PC-9 (cell line): ENCODE data around the gene NXPH2. TPM values are rescaled to one million over a fixed set of nuclear protein-coding genes. Genes with fewer than 3 reads are reported as not detected.

Source experiments
- BruUV-seq: library from RNA; stranded (reverse); fragments of 400-500 nt; replicated peaks from 2 replicates; lab custom pipeline; 2021; lab: Mats Ljungman, UMichigan
- CTCF ChIA-PET: fragments of 300-600 bp; sonication (Branson Sonifier 250); formaldehyde crosslinking; loops from one replicate; lab custom pipeline; 2022; ENCODE audit warnings: antibody characterized with exemption; lab: Charles Lee
- POLR2A ChIA-PET: fragments of 300-600 bp; sonication (Branson Sonifier 250); formaldehyde crosslinking; loops from one replicate; lab custom pipeline; 2022; ENCODE audit warnings: antibody characterized with exemption; ENCODE audit not compliant: unreplicated experiment; lab: Charles Lee
- DNase-seq, 2 experiments: peaks; one replicate each; pipeline versions ENCODE4 v3.0.0 to v3.0.0-alpha.2; 2015 to 2022; ENCODE audit warnings: mixed read lengths in 1 of 2
- H2AFZ ChIP-seq: fragments of 200-600 bp; sonication (generic); 2 replicates; pipeline ENCODE4 v1.8.1; 2017; ENCODE audit warnings: antibody characterized with exemption
- H3F3A ChIP-seq: fragments of 200-600 bp; sonication (generic); 2 replicates; pipeline ENCODE4 v1.8.1; 2017; ENCODE audit warnings: antibody characterized with exemption, mild to moderate bottlenecking, low read depth; ENCODE audit not compliant: insufficient read depth
- H3K27ac ChIP-seq: fragments of 200-600 bp; sonication (generic); 2 replicates; pipeline ENCODE4 v1.6.1; 2016; ENCODE audit warnings: mixed run types
- H3K27me3 ChIP-seq: fragments of 200-600 bp; sonication (generic); 2 replicates; pipeline ENCODE4 v1.6.1; 2016; ENCODE audit warnings: low read depth, mixed run types; ENCODE audit not compliant: insufficient read depth
- H3K36me3 ChIP-seq: fragments of 200-600 bp; sonication (generic); 2 replicates; pipeline ENCODE4 v1.6.1; 2016; ENCODE audit warnings: low read depth, mixed run types
- H3K4me1 ChIP-seq: fragments of 200-600 bp; sonication (generic); replicated peaks from 2 replicates; pipeline ENCODE4 v1.6.1; 2016; ENCODE audit warnings: mixed run types; ENCODE audit not compliant: insufficient read depth
- H3K4me2 ChIP-seq: fragments of 200-600 bp; sonication (generic); 2 replicates; pipeline ENCODE4 v1.6.1; 2017; ENCODE audit warnings: mixed run types
- H3K4me3 ChIP-seq: fragments of 200-600 bp; sonication (generic); 2 replicates; pipeline ENCODE4 v1.6.1; 2016; ENCODE audit warnings: mixed run types
- H3K79me2 ChIP-seq: fragments of 200-600 bp; sonication (generic); 2 replicates; pipeline ENCODE4 v1.6.1; 2017; ENCODE audit warnings: low read depth, mixed run types
- H3K9me2 ChIP-seq: fragments of 200-600 bp; sonication (generic); 2 replicates; pipeline ENCODE4 v1.8.1; 2017; ENCODE audit warnings: mild to moderate bottlenecking; ENCODE audit not compliant: insufficient read depth
- H3K9me3 ChIP-seq: fragments of 200-600 bp; sonication (generic); 2 replicates; pipeline ENCODE4 v1.8.1; 2016; ENCODE audit warnings: low read depth; ENCODE audit not compliant: insufficient read depth
- H4K20me1 ChIP-seq: fragments of 200-600 bp; sonication (generic); 2 replicates; pipeline ENCODE4 v1.8.1; 2017; ENCODE audit not compliant: insufficient read depth
- CTCF ChIP-seq: fragments of 200-600 bp; sonication (generic); conservative IDR thresholded peaks from 2 replicates; pipeline ENCODE4 v1.6.1; 2017; ENCODE audit warnings: mixed run types, antibody characterized with exemption, mild to moderate bottlenecking, moderate library complexity
- EZH2 ChIP-seq: fragments of 200-600 bp; sonication (generic); IDR thresholded peaks from 2 replicates; pipeline ENCODE4 v1.8.0; 2017; ENCODE audit warnings: antibody characterized with exemption, low read depth
- intact Hi-C: fragments of 100-400 bp; cut with micrococcal nuclease; formaldehyde crosslinking; loops from one replicate; pipeline ENCODE4 v1.10.0; 2022; ENCODE audit not compliant: unreplicated experiment
- total RNA-seq: library from RNA; stranded (reverse); gene quantifications from 2 replicates; pipeline ENCODE4 v1.2.3, GENCODE V29; 2021

The NXPH2 gene
- total RNA-seq, 1 experiment from 2014 or later, result not detected

GRCh38 chr2:138722316-138722715, 57.9 kb downstream of the NXPH2 start:
- no peaks in the 10 kb centered on the region for H3K36me3 ChIP-seq
- no peaks in the 10 kb centered on the region for H3K79me2 ChIP-seq
- POLR2A ChIA-PET, result no interaction called here
- H3F3A ChIP-seq, result no peaks in the 10 kb centered on the region
- no peak for TF ChIP-seq CTCF
- no peak for TF ChIP-seq EZH2
- no peak overlapping the region for H3K4me3 ChIP-seq
- H3K27me3 ChIP-seq, result no peaks in the 10 kb centered on the region
- no peak overlapping the region for H3K4me2 ChIP-seq
- H3K27ac ChIP-seq, result no peak overlapping the region
- H3K4me1 ChIP-seq, result no peaks in the 10 kb centered on the region
- no peaks in the 10 kb centered on the region for H4K20me1 ChIP-seq
- no peaks in the 10 kb centered on the region for H3K9me2 ChIP-seq
- BruUV-seq, result no TSS peak
- H3K9me3 ChIP-seq, result no peaks in the 10 kb centered on the region
- intact Hi-C loops, result no loop called here
- CTCF ChIA-PET, result no interaction called here
- DNase-seq, result peak in 1 of 2 experiments; percentile 7
- no peak overlapping the region for H2AFZ ChIP-seq

- H3F3A ChIP-seq, result no peaks in the 10 kb centered on the region
- no peaks in the 10 kb centered on the region for H4K20me1 ChIP-seq
- CTCF ChIA-PET, result no interaction called here
- DNase-seq, result no peak
- BruUV-seq, result no TSS peak
- intact Hi-C loops, result no loop called here
- TF ChIP-seq CTCF, result no peak
- H3K9me3 ChIP-seq, result no peaks in the 10 kb centered on the region
- no peak overlapping the region for H3K4me2 ChIP-seq
- H3K4me3 ChIP-seq, result no peak overlapping the region
- H3K36me3 ChIP-seq, result no peaks in the 10 kb centered on the region
- H2AFZ ChIP-seq, result no peak overlapping the region
- H3K27me3 ChIP-seq, result no peaks in the 10 kb centered on the region
- H3K79me2 ChIP-seq, result no peaks in the 10 kb centered on the region
- POLR2A ChIA-PET, result no interaction called here
- no peak overlapping the region for H3K27ac ChIP-seq
- no peaks in the 10 kb centered on the region for H3K9me2 ChIP-seq
- H3K4me1 ChIP-seq, result no peaks in the 10 kb centered on the region
Measured at GRCh38 chr2:138720035-138720838, 60.0 kb downstream of the NXPH2 start.

- intact Hi-C loops, result no loop called here
- CTCF ChIA-PET, result no interaction called here
- no peak for DNase-seq
Measured at GRCh38 chr2:138718405-138718804, 61.8 kb downstream of the NXPH2 start.

More at GRCh38 chr2:138718405-138718804, 61.8 kb downstream of the NXPH2 start:
- Histone ChIP-seq H3K4me2 (no peak overlapping the region), H3K9me2 (no peaks in the 10 kb centered on the region), H3K4me3 (no peak overlapping the region), H3K27ac (no peak overlapping the region), H4K20me1 (no peaks in the 10 kb centered on the region), H3K27me3 (no peaks in the 10 kb centered on the region), H3K36me3 (no peaks in the 10 kb centered on the region), H3F3A (no peaks in the 10 kb centered on the region), H3K9me3 (no peaks in the 10 kb centered on the region), H3K4me1 (no peaks in the 10 kb centered on the region), H2AFZ (no peak overlapping the region), H3K79me2 (no peaks in the 10 kb centered on the region)
- TF ChIP-seq CTCF, result no peak
- no peak for TF ChIP-seq EZH2
- BruUV-seq, result no TSS peak
- POLR2A ChIA-PET, result no interaction called here
